ENCODE measurements around the gene AURKA. TPM values are rescaled to one million over a fixed set of nuclear protein-coding genes. Genes with fewer than 3 reads are reported as not detected.

AURKA gene
- total and polyA plus RNA-seq, 2 of the 8 experiments (the other 6 are each of a cell fraction or from before 2014, with no cell fraction given), result 45.8 to 84.8 TPM

DNA sequence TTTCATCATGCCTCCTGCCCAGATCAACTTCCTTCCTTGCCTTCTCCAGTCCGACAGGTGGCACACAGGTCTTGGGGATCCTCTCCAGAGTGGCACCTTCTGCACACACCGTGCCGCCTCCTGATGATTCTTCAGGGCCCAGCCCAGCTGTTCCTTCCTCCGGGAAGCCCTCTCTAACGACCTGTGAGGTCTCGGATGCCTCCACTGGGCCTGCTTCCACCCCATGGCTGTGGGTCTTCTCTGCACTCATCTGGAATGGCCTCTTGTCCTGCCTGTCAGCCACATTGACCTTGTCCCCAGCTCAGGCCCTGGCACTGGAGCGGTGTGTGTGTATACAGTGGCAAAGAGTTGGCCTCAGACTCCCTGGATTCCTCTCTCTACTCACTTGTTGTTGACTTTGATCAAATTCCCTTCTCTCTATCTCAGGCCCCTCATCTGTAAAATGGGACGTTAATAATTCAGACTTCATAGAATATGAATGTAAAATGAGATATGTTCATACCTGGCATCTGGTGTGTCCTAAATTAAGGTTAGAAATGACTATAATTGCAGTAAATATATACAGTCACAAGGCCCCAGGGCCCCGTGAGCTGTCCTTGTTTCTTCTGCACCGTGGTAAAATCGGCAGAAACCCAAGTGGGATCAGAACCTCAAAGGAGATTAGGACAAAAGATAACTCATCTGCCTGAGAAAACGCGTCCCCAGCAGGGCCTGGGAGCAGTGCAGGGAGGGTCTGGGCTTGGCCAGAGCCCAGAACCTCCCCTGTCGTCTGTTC, 31.7 kb downstream of the AURKA start (continued):
- TF ChIP-seq TBP (IDR thresholded peaks at IDR 0.05; ENCODE audit: low read depth, low read length), result no peak

Measured in H1 (cell line).